Superior temporal gyrus (tissue), 1 donor: Measurements from ENCODE around the gene TNFRSF13B.

ENCODE experiments used
- DNase-seq: peaks from one replicate; pipeline ENCODE4 v3.0.0-alpha.2; 2016; ENCODE audit errors: extremely low spot score

TNFRSF13B gene

GRCh38 chr17:16938496-16939207 lies 33.3 kb downstream of the TNFRSF13B start:
- no peak for DNase-seq

GRCh38 chr17:16938031-16938430 lies 33.9 kb downstream of the TNFRSF13B start:
- no peak for DNase-seq

GRCh38 chr17:16937431-16937830 lies 34.5 kb downstream of the TNFRSF13B start:
- no peak for DNase-seq

- no peak for DNase-seq
Measured at GRCh38 chr17:16936536-16937310, 35.2 kb downstream of the TNFRSF13B start.

GRCh38 chr17:16935786-16936185 lies 36.1 kb downstream of the TNFRSF13B start:
- no peak for DNase-seq

- DNase-seq: no peak
Measured at GRCh38 chr17:16935241-16935663, 36.7 kb downstream of the TNFRSF13B start.

- DNase-seq: no peak
Measured at GRCh38 chr17:16934836-16935235, 37.1 kb downstream of the TNFRSF13B start.

- DNase-seq: no peak
Measured at GRCh38 chr17:16934133-16934795, 37.7 kb downstream of the TNFRSF13B start.

GRCh38 chr17:16933317-16934132 lies 38.4 kb downstream of the TNFRSF13B start:
- DNase-seq: no peak

- no peak for DNase-seq
Measured at GRCh38 chr17:16932611-16933010, 39.3 kb downstream of the TNFRSF13B start.

- no peak for DNase-seq
Measured at GRCh38 chr17:16932156-16932555, 39.8 kb downstream of the TNFRSF13B start.

- no peak for DNase-seq
Measured at GRCh38 chr17:16931318-16932060, 40.4 kb downstream of the TNFRSF13B start.

- DNase-seq: no peak
Measured at GRCh38 chr17:16930571-16931317, 41.2 kb downstream of the TNFRSF13B start.

- no peak for DNase-seq
Measured at GRCh38 chr17:16929757-16930520, 42.0 kb downstream of the TNFRSF13B start.

GRCh38 chr17:16929035-16929680 lies 42.8 kb downstream of the TNFRSF13B start:
- no peak for DNase-seq

GRCh38 chr17:16928406-16929034 lies 43.4 kb downstream of the TNFRSF13B start:
- no peak for DNase-seq

- no peak for DNase-seq
Measured at GRCh38 chr17:16927641-16928321, 44.1 kb downstream of the TNFRSF13B start.
